Measurements from ENCODE around the gene NEK1.
"Not testable (repeated sequence)": the region's sequence is repeated elsewhere in the genome, so short reads cannot be mapped to it uniquely, and the experiment has no call there.

Gene NEK1

DNA sequence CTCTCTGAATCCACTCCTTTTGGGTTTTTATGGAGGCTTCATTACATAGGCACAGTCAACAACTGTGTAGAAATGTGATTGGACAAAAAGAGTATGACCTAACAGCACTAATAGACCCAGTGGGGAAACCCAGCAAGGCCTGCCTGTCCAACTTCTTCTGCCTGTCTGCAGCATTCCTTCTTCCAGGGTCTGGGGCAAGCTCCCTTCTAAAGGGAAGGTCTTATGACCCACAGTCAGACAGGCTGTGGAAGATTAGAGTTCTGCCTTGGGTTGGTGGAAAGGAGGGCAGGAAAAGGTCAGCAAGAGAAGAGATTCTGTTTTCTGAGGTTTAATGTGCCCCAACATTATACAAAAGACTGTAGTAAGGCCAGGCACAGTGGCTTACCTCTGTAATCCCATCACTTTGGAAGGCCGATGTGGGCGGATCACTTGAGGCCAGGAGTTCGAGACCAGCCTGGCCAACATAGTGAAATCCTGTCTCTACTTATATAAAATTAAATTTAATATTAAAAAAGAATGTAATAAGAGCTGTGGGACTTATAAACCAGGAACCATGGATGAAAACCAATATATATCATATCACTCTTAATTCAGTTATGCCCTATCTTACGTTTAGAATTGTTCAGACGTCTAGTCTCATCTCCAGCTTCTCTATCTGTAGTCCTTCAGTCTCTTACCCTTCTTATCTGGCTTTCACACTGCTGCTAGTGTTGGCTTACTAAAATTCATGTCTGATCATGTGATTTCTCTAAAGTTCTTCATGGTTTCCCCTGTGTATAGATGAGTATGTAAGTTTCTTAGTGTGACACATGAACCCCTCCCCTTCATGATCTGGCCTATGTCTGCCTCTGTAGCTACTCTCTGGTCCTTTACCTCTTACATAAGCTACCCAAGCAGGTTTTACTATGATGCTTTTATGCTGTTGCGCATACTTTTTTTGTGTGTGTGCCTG is 14.2 kb upstream of the NEK1 start:
- in situ Hi-C loops (cut with MboI; ENCODE audit: low sequenced_read_pairs), result no loop called here

DNA sequence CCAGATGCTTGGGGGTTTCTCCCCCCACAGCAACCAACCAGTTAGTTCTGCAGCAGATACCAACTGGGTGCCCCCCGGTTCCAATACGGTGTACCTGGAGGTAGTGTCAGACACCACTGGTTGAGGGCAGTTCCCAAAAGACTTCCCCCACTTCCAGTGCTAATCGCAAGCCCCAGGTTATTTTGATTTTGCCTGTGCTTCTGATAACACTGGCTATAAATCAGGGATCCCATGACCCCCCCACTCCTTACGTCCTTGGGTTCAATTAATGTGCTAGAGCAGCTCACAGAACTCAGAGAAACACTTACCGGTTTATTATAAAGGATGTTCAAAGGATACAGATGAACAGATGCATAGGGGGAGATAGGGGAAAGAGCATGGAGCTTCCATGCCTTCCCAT is 13.5 kb upstream of the NEK1 start:
- in situ Hi-C loops (cut with MboI; ENCODE audit: low sequenced_read_pairs), result no loop called here

DNA sequence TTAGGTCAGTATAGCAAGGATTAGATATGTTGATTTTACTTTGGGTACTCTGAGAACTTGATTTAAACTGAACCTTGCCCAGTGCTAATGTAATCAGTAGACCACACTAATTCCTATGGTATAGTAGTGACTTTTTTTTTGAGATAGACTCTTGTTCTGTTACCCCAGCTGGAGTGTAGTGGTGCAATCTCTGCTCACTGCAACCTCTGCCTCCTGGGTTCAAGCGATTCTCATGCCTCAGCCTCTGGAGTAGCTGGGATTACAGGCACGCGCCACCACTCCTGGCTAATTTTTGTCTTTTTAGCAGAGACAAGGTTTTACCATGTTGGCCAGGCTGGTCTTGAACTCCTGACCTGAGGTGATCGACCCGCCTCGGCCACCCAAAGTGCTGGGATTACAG is 11.6 kb upstream of the NEK1 start:
- in situ Hi-C loops (cut with MboI; ENCODE audit: low sequenced_read_pairs), result not testable (repeated sequence)

- in situ Hi-C loops (cut with MboI; ENCODE audit: low sequenced_read_pairs), result no loop called here
Observed at GRCh38 chr4:169622566-169622965, 10.2 kb upstream of the NEK1 start.

DNA sequence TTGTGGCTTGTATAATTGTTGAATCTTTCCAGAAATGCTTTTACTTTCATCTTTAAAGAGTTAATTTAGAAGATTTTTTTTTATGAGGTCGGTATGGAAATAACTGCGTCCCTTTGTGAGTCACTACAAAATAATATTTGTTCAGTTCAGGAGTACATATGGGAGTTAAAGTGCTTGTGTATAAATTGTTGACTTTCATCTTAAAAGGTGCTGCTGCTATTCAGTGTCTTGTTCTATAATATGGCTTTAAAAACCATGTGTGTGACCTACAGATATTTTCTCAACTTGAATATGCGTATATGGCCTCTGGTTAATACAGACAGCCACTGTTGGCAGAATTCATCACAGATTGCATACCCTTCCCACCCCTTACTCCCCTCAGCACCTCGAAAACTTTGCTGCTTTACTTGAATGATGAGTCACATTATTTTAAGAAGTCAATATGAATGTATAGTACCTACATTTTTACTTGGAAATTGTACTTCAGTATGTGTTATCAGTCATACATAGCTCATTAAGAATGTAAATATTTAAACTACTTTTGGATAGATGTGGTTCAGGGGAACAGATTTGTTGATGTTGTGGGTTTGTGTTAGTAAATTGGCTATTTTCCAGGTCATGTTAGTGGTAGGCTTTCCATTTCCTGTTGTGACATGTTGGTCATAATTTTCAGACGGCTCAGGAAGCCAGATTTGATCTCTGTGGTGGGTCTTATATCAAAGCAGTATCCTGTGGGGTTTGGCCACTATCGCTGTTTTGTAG is 9.5 kb upstream of the NEK1 start:
- in situ Hi-C loops (cut with MboI; ENCODE audit: low sequenced_read_pairs), result no loop called here

- in situ Hi-C loops (cut with MboI; ENCODE audit: low sequenced_read_pairs), result no loop called here
Observed at GRCh38 chr4:169620880-169621248, 8.5 kb upstream of the NEK1 start.

- in situ Hi-C loops (cut with MboI; ENCODE audit: low sequenced_read_pairs), result no loop called here
Observed at GRCh38 chr4:169619958-169620879, 7.8 kb upstream of the NEK1 start, which contains the start of gene CLCN3. CLCN3 (plus strand) TSS chr4:169620578; CDS start chr4:169635929, 15,351 bp downstream.

- in situ Hi-C loops (cut with MboI; ENCODE audit: low sequenced_read_pairs), result no loop called here
Observed at GRCh38 chr4:169619518-169619957, 7.2 kb upstream of the NEK1 start.

GRCh38 chr4:169618986-169619385 is 6.6 kb upstream of the NEK1 start:
- in situ Hi-C loops (cut with MboI; ENCODE audit: low sequenced_read_pairs), result no loop called here

DNA sequence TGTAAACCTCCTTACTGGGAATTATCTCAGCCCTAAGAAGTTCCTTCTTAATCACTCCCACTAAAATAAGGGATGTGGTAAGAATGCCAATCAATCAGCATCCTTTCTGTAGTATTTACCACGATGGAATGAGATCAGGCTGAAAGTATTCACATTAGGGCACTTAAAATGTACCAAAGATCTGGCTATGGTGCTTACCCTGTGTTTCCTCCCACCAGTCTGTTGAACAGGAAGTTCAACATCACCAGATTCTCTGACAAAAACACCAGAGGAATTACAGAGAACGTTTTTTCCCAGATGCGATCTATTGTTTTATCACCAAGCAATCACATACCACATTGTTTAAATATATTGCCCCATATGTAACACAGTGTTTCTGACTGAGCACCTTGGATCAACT is 5.9 kb upstream of the NEK1 start:
- in situ Hi-C loops (cut with MboI; ENCODE audit: low sequenced_read_pairs), result no loop called here

DNA sequence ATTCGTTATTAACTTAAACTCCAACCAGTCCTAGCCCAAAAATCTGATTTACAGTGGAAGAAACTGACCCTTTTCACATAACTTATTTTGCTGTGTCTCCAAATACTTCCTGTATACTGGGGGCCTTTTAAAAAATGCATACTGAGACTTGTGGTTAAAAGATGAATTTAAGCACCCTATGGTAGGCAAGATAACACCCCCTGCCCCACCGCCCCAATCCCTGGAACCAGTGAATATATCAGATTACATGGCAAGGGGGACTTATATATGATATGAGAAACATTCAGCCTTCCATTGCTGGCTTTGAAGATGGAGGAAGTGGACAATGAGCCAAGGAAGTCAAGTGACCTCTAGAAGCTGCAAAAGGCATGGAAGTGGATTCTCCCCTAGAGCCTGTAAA is 4.9 kb upstream of the NEK1 start:
- in situ Hi-C loops (cut with MboI; ENCODE audit: low sequenced_read_pairs), result no loop called here

DNA sequence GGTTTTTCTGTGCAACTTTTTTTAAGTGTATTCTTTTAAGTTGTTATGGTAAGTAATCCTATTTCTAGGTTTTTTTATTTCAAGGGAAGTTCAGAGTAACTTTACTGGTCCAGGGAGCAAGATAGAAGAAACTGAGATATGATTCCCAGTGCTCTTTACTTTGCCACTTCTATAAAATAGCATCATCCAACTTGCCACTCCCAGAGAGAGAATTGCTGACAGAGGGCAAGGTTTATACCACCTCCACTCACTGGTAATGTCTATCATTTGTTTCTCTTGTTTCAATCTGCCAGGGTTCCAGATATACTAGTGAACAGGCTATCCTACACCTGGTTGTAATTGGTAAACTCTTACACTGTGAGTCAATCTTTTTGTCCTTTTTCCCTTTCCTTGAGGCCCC is 4.5 kb upstream of the NEK1 start:
- in situ Hi-C loops (cut with MboI; ENCODE audit: low sequenced_read_pairs), result no loop called here

GRCh38 chr4:169615467-169616106 is 3.2 kb upstream of the NEK1 start:
- in situ Hi-C loops (cut with MboI; ENCODE audit: low sequenced_read_pairs), result no loop called here

- in situ Hi-C loops (cut with MboI; ENCODE audit: low sequenced_read_pairs), result no loop called here
Observed at GRCh38 chr4:169612871-169613859, 782 bp upstream of the NEK1 start.

- in situ Hi-C loops (cut with MboI; ENCODE audit: low sequenced_read_pairs), result no loop called here
Observed at GRCh38 chr4:169611157-169611556, 1.2 kb downstream of the NEK1 start.

- in situ Hi-C loops (cut with MboI; ENCODE audit: low sequenced_read_pairs), result no loop called here
Observed at GRCh38 chr4:169604903-169605331, 7.5 kb downstream of the NEK1 start.

DNA sequence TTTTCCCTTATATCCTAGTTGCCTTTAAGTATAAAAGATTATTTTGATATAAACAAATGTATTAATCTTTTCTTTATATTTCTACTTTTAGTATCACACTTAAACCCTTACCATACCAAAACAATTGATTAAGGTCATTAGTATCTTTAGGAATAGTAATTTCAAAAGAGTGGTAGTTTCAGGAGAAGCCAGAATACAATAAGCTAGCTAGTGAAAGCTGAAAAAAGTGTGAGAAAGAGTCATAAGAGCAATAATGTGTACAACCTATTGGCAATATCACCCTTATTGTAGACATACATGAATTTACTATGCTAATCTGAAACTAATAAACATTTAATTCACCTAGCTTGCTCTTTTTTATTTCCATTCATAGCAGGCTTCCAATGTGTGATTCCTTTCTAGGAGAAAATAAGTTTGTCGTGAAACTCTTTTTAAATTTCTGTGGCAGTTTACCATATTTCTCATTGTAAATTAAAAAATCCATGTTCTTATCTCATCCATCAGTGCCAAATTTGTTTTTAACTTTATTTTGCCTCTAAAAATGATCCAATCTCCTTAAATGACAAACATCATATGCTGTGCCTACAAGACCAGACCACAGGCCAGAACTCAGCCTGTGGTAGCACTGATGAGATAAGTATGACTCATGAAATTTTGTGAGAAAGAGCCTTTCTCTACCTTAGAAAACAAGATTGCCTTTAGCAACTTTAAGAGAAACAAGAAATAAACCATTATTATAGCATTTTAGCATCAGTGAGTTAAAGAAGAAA is 8.1 kb downstream of the NEK1 start:
- in situ Hi-C loops (cut with MboI; ENCODE audit: low sequenced_read_pairs), result no loop called here

DNA sequence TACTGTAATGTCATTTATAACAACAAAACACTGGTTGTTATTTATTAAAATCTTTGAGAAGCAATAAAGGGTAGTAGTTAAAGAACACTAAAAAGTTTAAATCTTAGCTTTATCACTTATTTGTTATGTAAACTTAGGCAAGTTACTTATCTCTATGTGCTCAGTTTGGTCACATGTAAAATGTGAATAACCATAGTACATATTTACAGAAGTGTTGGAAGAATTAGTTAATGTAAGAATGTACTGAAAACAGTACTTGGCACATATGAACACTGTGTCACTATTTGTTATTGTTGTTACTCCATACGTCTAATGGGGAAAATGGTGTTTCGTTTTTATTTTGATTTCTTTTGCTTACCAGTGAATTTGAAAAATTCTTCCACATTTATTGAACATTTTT is 9.1 kb downstream of the NEK1 start:
- in situ Hi-C loops (cut with MboI; ENCODE audit: low sequenced_read_pairs), result no loop called here

Data from HL-60/S4 treated with phorbol 12-myristate 13-acetate at 8.2 ng/mL for 4 days and 3 days (cell line).